Astrocyte of the spinal cord (primary cell): Measurements from ENCODE around the gene MAN2B2.
"Not testable (repeated sequence)": the region's sequence is repeated elsewhere in the genome, so short reads cannot be mapped to it uniquely, and the experiment has no call there.

Experiments
- DNase-seq: peaks from one replicate; pipeline ENCODE4 v3.0.0; 2011; ENCODE audit warnings: low read depth, low spot score
- H3K4me3 ChIP-seq: 2 replicates; pipeline ENCODE4 v1.5.1; 2011; ENCODE audit warnings: low read depth, mild to moderate bottlenecking, low read length, moderate library complexity
- in situ Hi-C: cut with HindIII; loops from 2 replicates; pipeline ENCODE4 v1.10.0; 2017; ENCODE audit warnings: low sequenced_read_pairs
- TF ChIP-seq, protein P1 (sequence below): IDR thresholded peaks from 2 replicates; pipeline ENCODE4 v1.5.1; 2012; ENCODE audit warnings: low read depth, mild to moderate bottlenecking, low read length, inconsistent platforms

Gene MAN2B2

DNA sequence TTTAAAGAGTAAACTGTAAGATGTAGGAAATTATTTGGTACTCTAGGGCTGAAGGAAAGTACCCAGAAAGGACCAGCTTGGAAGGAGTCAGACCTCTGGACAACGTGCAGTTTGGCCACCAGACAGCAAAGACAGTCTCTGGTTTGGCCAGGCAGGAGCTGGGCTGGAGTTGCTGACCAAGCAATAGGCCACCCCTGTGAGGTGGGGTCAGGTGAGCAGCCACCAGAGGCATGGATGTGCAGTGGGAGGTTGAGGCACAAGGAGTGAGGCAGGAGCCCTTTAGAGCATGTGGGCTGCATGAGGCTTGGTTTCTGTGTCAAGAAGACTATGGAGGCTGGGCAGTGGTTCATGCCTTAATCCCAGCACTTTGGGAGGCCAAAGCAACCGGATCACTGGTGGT lies 47.8 kb downstream of the MAN2B2 start:
- TF ChIP-seq, protein P1, sequence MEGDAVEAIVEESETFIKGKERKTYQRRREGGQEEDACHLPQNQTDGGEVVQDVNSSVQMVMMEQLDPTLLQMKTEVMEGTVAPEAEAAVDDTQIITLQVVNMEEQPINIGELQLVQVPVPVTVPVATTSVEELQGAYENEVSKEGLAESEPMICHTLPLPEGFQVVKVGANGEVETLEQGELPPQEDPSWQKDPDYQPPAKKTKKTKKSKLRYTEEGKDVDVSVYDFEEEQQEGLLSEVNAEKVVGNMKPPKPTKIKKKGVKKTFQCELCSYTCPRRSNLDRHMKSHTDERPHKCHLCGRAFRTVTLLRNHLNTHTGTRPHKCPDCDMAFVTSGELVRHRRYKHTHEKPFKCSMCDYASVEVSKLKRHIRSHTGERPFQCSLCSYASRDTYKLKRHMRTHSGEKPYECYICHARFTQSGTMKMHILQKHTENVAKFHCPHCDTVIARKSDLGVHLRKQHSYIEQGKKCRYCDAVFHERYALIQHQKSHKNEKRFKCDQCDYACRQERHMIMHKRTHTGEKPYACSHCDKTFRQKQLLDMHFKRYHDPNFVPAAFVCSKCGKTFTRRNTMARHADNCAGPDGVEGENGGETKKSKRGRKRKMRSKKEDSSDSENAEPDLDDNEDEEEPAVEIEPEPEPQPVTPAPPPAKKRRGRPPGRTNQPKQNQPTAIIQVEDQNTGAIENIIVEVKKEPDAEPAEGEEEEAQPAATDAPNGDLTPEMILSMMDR: no peak
- DNase-seq: no peak
- in situ Hi-C loops: no loop called here
- no peak overlapping the region for H3K4me3 ChIP-seq

DNA sequence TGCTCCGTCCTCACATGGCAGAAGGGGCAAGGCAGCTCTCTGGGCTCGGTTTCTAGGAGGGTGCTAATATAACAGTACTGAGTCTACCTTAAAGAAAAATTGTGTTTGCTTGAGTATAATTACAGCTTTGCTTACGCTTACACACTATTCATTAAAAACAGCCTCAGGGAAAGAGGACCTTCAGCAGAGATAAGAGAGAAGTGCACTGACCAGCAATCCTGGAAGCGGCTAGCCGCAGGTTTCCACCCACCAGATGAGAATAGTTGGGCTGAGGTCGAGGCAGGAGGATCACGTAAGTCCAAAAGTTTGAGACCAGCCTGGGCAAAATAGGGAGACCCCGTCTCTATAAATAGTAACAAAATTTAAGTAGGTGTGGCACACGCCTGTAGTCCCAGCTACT lies 50.3 kb downstream of the MAN2B2 start:
- in situ Hi-C loops: no loop called here
- TF ChIP-seq, protein P1: no peak

DNA sequence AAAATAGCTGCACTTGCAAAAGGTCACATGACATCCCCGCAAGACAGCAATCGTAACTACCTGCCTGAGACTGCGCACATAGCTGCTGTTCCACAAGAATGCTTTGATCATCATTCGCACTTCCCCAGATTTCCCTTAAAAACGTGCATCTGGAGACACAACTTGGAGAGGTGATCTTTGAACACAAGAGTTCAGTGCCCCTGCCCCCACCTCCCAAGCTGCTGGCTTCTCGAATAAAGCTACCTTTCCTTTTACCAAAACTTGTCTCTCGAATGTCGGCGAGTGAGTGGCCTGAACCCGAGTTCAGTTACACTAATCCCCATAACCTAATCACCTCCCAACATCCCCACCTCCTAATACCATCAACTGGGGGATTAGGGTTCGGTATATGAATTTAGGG lies 51.1 kb downstream of the MAN2B2 start:
- DNase-seq: no peak
- no peak overlapping the region for H3K4me3 ChIP-seq
- in situ Hi-C loops: no loop called here
- TF ChIP-seq, protein P1: no peak

More for the DNA sequence above, 50.3 kb downstream of the MAN2B2 start:
- H3K4me3 ChIP-seq: no peak overlapping the region
- no peak for DNase-seq

DNA sequence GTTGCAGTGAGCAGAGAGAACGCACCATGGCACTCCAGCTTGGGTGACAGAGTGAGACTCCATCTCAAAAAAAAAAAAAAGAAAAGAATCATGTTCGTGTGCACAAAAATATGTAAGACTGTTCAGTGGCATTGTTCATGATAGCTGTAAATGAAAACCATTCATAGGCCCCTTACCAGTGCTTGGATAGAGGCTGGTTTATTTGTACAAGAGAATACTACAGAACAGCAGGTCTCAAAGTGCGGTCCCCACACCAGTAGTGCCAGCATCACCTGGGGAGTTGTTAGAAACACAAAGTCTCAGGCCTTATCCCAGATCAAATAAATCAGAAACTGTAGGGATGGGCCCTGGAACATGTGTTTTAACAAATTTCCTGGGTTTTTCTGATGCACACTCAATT lies 52.8 kb downstream of the MAN2B2 start:
- H3K4me3 ChIP-seq: no peak overlapping the region
- no peak for DNase-seq
- TF ChIP-seq, protein P1: no peak
- in situ Hi-C loops: no loop called here

DNA sequence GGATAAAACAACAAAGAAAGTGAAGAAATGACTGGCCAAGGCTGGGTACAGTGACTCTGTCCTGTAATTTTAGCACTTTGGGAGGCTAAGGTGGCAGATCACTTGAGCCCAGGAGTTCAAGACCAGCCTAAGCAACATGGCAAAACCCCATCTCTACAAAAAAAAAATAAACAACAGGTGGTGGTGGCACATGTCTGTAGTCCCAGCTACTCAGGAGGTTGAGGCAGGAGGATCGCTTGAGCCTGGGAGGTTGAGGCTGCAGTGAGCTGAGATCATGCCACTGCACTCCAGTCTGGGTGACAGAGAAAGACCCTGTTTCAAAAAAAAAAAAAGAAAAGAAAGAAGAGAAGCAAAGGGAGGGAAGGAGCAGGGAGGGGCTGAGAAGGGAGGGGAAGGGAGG lies 53.5 kb downstream of the MAN2B2 start:
- H3K4me3 ChIP-seq, DNase-seq, in situ Hi-C loops: not testable (repeated sequence)

DNA sequence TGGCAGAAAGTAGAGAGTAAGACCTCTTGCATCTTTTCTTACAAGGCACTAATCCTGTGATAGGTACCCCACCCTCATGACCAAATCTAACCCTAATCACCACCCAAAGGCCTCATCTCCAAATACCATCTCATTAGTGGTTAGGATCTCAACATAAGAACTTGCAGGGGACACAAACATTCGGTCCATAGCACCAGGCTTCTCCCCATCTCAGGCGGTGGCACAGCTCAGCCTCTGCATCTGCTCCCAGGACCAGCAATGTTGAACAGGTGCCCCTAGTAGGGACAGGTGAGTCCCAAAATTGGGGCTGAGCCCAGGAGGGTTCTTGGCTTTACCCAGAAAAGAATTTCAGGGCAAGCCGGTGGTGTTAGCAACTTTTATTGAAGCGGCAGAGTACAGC lies 57.1 kb downstream of the MAN2B2 start:
- in situ Hi-C loops: no loop called here
- no peak for DNase-seq
- TF ChIP-seq, protein P1: no peak
- no peak overlapping the region for H3K4me3 ChIP-seq

DNA sequence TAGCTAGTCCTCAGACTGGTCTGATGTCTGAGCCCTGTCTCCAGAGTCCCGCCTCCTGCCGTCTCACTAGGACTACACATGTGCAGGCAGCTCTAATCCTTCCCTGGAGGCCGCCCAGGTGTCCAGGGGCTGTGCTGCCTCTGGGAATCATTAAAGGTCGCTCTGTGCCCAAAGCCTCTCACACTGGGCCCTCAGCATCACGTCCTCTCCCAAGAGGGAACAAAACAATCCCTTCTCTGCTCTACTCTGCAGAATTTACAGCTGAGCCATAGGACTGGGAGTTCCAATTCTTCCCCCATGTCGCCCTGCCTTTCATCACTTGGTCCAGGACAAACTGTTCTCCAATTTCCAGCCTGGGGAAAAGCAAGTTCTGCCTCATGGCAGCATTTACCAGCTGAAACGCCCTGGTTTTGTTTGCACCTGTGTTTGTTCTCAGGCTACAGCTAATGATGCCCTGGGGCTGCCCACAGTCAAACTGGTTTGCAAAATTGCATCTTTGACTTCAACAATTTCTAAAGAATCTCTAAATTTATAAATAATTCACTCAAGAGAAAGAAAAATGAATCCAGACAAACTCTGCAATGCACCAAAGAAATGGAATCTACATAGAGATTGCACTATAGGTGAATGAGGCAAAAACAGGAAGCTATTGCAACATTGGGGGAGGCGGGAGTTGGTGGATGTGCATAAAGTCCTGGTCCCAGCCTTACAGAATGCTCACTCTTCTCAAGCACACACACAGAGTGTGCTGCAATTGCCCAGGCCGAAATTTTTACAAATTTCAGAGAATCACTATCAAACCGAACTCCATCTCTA lies 58.3 kb downstream of the MAN2B2 start:
- TF ChIP-seq, protein P1: no peak
- no peak overlapping the region for H3K4me3 ChIP-seq
- DNase-seq: no peak
- in situ Hi-C loops: no loop called here
